Muscle of back (tissue), 11 donors: ENCODE measurements around the gene KCNQ1OT1. TPM values are rescaled to one million over a fixed set of nuclear protein-coding genes. Genes with fewer than 3 reads are reported as not detected.

Experiments used
- DNase-seq, 3 donors: peaks; one replicate each; pipeline versions ENCODE4 v3.0.0 to v3.0.0-alpha.2; 2013
- polyA plus RNA-seq, 10 donors: library from polyadenylated mRNA; unstranded; fragments of 120-200 nt; gene quantifications; one replicate each; pipeline ENCODE4 v1.2.1, GENCODE V29; 2013; ENCODE audit not compliant: insufficient read length in 10 of 10

The KCNQ1OT1 gene
- polyA plus RNA-seq, 10 donors, result 0.46 to 2.2 (median 0.86) TPM

DNA sequence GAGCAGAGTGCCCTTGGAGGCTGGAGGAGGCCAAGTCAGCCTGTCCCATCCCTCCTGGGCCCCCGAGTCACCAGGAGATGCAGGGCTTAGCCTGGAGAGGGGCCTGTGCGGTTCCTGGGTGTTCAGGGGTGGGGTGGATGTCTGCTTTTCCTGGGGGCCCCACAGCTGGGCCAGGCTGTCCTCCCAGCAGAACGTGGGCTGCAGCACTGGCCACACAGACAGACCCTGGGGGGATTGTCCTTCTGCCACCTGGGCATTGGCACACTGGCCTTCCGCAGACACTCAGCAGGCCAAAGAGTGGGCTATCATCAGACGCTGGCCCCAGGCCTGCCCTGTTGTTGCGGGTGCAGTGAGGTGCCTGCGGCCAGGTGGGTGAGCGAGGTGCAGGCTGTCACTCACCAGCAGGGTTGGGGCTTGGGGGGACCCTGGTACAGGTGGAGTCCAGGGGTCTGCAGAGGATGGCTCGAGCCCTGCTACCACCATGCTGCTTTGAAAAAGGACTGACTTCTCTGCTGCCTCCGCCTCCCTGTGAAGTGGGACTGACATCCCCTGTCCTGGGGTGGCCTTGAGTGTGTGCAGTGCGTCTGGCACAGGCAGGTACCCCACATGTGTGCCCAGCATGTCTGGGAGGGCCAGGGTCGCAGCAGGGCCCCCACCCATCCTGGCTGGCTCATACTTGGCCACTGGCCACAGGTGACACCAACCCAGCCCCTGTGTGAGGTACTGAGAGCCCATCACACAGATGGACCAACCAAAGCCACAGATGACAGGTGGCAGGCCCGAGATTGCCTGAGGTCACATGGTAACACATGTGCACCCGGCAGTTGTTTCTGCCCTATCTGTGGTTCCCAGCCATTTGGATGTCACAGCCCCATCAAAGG lies 39.0 kb upstream of the KCNQ1OT1 start:
- no peak for DNase-seq

DNA sequence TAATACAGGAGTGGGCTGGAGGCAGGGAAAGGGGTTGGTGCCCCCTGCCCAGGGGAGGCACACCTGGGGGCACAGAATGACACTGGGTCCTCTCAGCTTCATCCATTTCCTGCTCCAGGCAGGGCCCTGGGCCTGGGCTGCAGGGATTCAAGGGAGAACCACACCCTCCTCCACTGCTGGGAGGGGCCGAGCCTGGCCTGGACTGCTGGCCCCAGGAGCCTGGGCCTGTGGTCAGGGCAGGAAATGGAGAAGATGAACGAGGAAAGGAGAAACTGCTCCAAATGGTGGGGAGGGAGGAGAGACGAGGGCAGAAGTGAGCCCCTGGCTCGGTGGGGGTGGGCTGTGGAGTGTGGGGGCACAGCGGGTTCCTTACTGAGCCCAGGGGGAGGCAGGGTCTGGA lies 38.1 kb upstream of the KCNQ1OT1 start:
- no peak for DNase-seq

DNA sequence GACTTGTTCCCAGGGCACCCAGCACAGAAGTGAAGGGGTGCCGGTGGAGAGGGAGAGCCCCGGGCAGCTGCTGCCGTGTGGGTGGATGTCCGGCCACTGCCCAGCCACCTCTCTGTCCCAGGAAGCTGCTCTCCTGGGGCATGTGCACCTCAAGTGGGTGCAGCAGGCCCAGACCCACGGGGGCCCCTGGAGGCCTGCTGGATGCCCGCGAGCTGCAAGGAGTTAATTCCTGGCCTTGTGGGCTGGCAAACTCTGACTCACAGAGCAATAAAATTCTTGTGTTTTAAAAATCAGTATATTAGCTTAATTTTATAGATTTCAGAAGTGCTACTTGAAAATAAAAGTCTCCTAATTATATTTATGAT lies 37.4 kb upstream of the KCNQ1OT1 start:
- DNase-seq, result no peak

GRCh38 chr11:2736577-2737225 lies 36.9 kb upstream of the KCNQ1OT1 start:
- no peak for DNase-seq

GRCh38 chr11:2735053-2735589 lies 35.3 kb upstream of the KCNQ1OT1 start:
- DNase-seq, result no peak

DNA sequence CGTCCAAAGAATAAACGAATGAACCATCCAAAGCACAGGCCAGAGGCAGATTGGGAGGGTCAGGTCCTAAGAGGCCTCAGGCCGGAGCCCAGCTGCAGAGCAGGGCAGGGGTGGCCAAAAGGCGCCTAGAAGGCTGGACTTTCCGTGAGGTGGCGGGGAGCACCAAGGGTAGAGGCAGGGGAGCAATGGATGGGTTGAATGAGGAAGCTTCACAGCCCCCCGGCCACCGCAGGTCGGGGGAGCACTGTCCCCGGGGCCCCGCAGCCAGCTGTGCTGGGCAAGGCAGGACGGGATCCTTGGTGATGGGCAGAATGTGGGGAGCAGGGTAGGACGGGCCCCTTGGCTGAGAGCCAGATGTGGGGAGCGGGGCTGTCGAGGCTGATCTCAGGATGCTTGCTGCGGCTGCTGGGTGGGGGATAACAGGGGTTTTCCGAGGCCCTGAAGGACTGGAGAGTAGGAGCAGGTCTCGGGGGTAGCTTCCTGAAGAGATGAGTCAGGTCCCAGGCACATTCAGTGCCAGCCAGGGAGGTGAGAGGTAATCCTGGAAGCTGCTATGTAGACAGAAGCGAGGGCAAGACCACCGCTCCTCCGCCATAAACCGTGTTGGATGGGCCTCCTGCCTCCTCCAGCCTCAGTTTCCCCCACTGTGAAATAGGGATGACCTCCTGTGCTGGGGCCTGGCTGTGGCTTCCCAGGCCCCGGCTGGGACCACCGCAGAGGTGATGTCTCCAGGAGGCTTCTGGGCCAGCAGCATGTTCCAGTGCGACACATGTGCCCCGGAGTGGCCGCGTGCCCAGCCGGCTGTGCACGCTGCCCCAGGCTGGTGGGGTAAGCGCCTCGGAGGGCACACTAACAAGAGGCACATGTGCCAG lies 34.6 kb upstream of the KCNQ1OT1 start:
- DNase-seq, result no peak

DNA sequence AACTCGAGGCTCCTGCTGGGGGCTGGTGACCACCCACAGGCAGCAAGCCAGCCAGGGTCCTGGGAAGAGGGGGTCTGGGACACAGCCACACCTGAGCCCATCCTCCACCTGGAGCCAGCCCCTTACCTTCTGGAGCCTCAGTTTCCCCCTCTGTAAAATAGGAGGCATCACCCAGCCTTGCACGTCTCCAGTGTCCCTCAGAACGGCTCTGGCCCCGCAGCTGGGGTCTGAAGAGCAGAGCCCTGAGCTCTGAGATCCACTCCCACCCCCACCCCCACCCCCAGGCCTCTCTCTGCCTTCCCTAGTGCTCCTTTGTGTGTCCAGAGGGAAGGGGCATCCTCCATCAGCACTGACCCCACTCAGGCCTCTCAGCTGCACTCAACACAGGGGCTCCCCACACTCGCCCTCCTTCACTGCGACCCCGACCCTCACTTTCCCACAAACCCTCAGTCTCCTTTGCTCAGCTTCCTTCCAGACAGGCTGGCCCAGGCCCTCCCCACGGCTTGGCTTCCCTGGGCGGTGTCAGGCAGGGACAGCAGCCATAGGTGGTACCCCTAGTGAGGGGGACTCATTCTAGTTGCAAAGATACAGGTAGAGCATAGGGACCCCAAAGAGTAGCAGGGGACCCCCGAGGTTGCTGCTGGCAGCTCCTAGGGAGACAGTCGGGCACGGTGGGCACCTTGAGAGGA lies 33.3 kb upstream of the KCNQ1OT1 start:
- no peak for DNase-seq

GRCh38 chr11:2732261-2732939 lies 32.6 kb upstream of the KCNQ1OT1 start:
- DNase-seq, result peak in 1 of 3 donors; percentile 11

- DNase-seq, result peak in 1 of 3 donors; percentile 18
Measured at GRCh38 chr11:2731130-2732125, 31.6 kb upstream of the KCNQ1OT1 start.

- peak in 1 of 3 donors; percentile 33 for DNase-seq
Measured at GRCh38 chr11:2730272-2731129, 30.7 kb upstream of the KCNQ1OT1 start.

- DNase-seq, result no peak
Measured at GRCh38 chr11:2729841-2730240, 30.0 kb upstream of the KCNQ1OT1 start.

DNA sequence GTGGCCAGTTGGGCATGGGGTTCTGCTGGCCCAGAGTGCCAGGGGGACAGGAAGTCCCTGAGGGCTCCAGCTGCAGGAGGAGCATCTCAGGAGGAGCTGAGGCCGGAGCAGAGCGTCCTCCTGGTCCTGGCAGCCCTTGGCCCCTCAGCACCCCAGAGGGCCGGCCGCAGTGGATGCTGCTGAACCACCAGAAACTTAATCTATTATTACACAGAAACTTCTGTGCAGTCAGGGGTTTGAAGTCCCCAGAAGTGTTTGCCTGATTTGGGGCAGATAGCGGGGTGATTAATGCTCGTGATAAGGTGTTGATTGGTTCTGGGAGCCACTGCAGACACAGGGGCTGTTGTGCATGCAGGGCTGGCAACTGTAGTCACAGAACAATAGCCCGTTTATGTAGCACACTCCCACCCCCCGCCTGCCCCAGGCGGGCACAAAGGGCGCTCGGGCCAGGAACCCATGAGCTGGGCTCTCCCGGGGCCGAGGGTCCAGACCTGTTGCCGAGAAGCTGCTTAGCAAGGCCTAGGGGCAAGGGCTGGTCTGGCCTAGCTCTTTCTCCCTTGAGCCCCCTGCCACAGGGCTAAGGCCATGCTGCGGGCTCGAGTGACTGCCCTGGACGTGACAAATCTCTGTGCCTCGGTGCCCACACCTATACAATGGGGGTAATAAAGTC lies 29.0 kb upstream of the KCNQ1OT1 start:
- DNase-seq, result no peak

DNA sequence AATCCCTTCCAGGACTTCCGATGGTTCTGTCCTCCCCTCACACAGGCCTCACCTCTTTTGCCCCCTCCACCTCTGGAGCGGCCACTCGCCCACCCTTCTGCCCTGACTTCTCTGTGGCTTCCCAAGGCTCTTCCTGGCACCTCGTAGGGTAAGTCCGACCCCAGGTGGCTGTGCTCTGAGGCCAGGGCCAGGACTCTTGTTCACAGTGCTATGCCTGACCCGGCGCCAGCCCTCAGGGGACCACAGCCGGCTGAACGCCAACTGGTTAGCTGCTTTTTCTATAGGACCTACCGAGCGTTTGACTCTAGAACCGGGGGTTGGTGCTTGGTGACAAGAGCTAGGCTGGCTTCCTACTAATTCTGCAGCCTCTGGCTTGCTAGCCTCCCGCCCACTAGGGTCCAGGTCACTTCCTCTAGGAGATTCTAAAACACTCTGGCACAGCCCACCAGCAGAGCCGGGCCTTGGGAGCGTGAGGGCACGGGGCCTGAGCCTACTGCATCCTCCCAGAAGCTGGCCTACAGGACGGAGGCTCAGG lies 28.4 kb upstream of the KCNQ1OT1 start:
- DNase-seq, result no peak

DNA sequence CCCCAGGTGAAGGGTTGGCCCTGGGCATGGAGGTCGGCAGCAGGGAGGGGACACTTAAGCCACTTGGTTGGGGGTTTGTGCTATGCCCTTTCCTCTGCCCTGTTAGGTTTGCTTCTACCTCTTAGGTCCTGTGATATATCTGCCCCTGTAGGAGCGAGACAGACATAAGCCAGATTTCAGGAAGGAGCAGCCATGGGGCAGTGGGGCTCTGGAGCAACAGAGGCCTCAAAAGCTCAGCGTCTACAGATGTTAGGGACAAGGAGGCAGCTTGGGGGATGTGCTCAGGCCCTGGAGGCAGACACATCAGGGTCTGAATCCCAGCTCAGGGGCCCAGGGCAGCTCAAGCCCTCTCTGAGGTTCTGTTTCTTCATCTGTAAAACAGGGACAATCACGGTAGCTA lies 27.2 kb upstream of the KCNQ1OT1 start:
- no peak for DNase-seq

GRCh38 chr11:2725368-2726300 lies 25.8 kb upstream of the KCNQ1OT1 start:
- peak; percentile 67 to 94 (median 87) for DNase-seq

- DNase-seq, result peak in 2 of 3 donors; percentile 74 to 87
Measured at GRCh38 chr11:2724653-2725367, 25.0 kb upstream of the KCNQ1OT1 start.
